IPS-18a (cell line): ENCODE results near the gene STK39.

Experiments used
- H3K27ac ChIP-seq: one replicate; pipeline ENCODE4 v1.5.1; 2013; ENCODE audit warnings: low read length
- H3K27me3 ChIP-seq: one replicate; pipeline ENCODE4 v1.6.1; 2013; ENCODE audit warnings: mild to moderate bottlenecking, low read length; ENCODE audit not compliant: control insufficient read depth, insufficient read depth
- H3K36me3 ChIP-seq: one replicate; pipeline ENCODE4 v1.6.1; 2013; ENCODE audit warnings: low read depth, low read length; ENCODE audit not compliant: control insufficient read depth
- H3K4me1 ChIP-seq: one replicate; pipeline ENCODE4 v1.6.1; 2013; ENCODE audit warnings: low read depth, low read length; ENCODE audit not compliant: control insufficient read depth
- H3K4me3 ChIP-seq: one replicate; pipeline ENCODE4 v1.5.1; 2013; ENCODE audit warnings: low read length
- H3K9ac ChIP-seq: one replicate; pipeline ENCODE4 v1.6.1; 2013; ENCODE audit warnings: mild to moderate bottlenecking, low read length, moderate library complexity
- H3K9me3 ChIP-seq: one replicate; pipeline ENCODE4 v1.6.1; 2013; ENCODE audit warnings: low read depth, low read length; ENCODE audit not compliant: control insufficient read depth

Gene STK39

GRCh38 chr2:168201584-168202116 is 45.7 kb downstream of the STK39 start:
- peaks cover 14% of the 10 kb centered on the region for H3K4me1 ChIP-seq
- no peak overlapping the region for H3K4me3 ChIP-seq
- H3K9me3 ChIP-seq = no peaks in the 10 kb centered on the region
- H3K36me3 ChIP-seq = no peaks in the 10 kb centered on the region
- H3K9ac ChIP-seq = no peak overlapping the region
- no peak overlapping the region for H3K27ac ChIP-seq
- no peaks in the 10 kb centered on the region for H3K27me3 ChIP-seq

GRCh38 chr2:168200930-168201583 is 46.3 kb downstream of the STK39 start:
- H3K36me3 ChIP-seq = no peaks in the 10 kb centered on the region
- H3K9ac ChIP-seq = no peak overlapping the region
- no peaks in the 10 kb centered on the region for H3K27me3 ChIP-seq
- no peak overlapping the region for H3K4me3 ChIP-seq
- H3K9me3 ChIP-seq = no peaks in the 10 kb centered on the region
- H3K27ac ChIP-seq = no peak overlapping the region
- peaks cover 14% of the 10 kb centered on the region for H3K4me1 ChIP-seq

- Histone ChIP-seq H3K4me3 (no peak overlapping the region), H3K9me3 (no peaks in the 10 kb centered on the region), H3K4me1 (no peaks in the 10 kb centered on the region), H3K27me3 (no peaks in the 10 kb centered on the region), H3K27ac (no peak overlapping the region), H3K9ac (no peak overlapping the region), H3K36me3 (no peaks in the 10 kb centered on the region)
Observed at GRCh38 chr2:168198476-168199207, 48.8 kb downstream of the STK39 start.

- H3K27ac ChIP-seq = no peak overlapping the region
- no peaks in the 10 kb centered on the region for H3K36me3 ChIP-seq
- H3K4me3 ChIP-seq = no peak overlapping the region
- no peaks in the 10 kb centered on the region for H3K9me3 ChIP-seq
- H3K9ac ChIP-seq = no peak overlapping the region
- no peaks in the 10 kb centered on the region for H3K4me1 ChIP-seq
- H3K27me3 ChIP-seq = no peaks in the 10 kb centered on the region
Observed at GRCh38 chr2:168196764-168197180, 50.6 kb downstream of the STK39 start.

GRCh38 chr2:168194784-168195522 is 52.4 kb downstream of the STK39 start:
- Histone ChIP-seq H3K4me3 (no peak overlapping the region), H3K9me3 (no peaks in the 10 kb centered on the region), H3K27me3 (no peaks in the 10 kb centered on the region), H3K36me3 (no peaks in the 10 kb centered on the region), H3K4me1 (peaks cover 3% of the 10 kb centered on the region), H3K27ac (no peak overlapping the region), H3K9ac (no peak overlapping the region)

- no peak overlapping the region for H3K27ac ChIP-seq
- no peak overlapping the region for H3K9ac ChIP-seq
- H3K36me3 ChIP-seq = no peaks in the 10 kb centered on the region
- H3K9me3 ChIP-seq = no peaks in the 10 kb centered on the region
- peaks cover 3% of the 10 kb centered on the region for H3K4me1 ChIP-seq
- no peaks in the 10 kb centered on the region for H3K27me3 ChIP-seq
- H3K4me3 ChIP-seq = no peak overlapping the region
Observed at GRCh38 chr2:168192839-168193616, 54.4 kb downstream of the STK39 start.

GRCh38 chr2:168191955-168192785 is 55.2 kb downstream of the STK39 start:
- H3K4me1 ChIP-seq = peaks cover 3% of the 10 kb centered on the region
- H3K27ac ChIP-seq = no peak overlapping the region
- no peak overlapping the region for H3K4me3 ChIP-seq
- H3K9me3 ChIP-seq = no peaks in the 10 kb centered on the region
- H3K9ac ChIP-seq = no peak overlapping the region
- no peaks in the 10 kb centered on the region for H3K36me3 ChIP-seq
- no peaks in the 10 kb centered on the region for H3K27me3 ChIP-seq

GRCh38 chr2:168190590-168191336 is 56.6 kb downstream of the STK39 start:
- H3K9ac ChIP-seq = no peak overlapping the region
- H3K4me3 ChIP-seq = no peak overlapping the region
- H3K4me1 ChIP-seq = peaks cover 8% of the 10 kb centered on the region
- no peaks in the 10 kb centered on the region for H3K9me3 ChIP-seq
- no peak overlapping the region for H3K27ac ChIP-seq
- H3K36me3 ChIP-seq = no peaks in the 10 kb centered on the region
- H3K27me3 ChIP-seq = no peaks in the 10 kb centered on the region

GRCh38 chr2:168189835-168190569 is 57.4 kb downstream of the STK39 start:
- no peaks in the 10 kb centered on the region for H3K36me3 ChIP-seq
- H3K27me3 ChIP-seq = no peaks in the 10 kb centered on the region
- no peak overlapping the region for H3K27ac ChIP-seq
- peaks cover 8% of the 10 kb centered on the region for H3K4me1 ChIP-seq
- no peak overlapping the region for H3K4me3 ChIP-seq
- no peaks in the 10 kb centered on the region for H3K9me3 ChIP-seq
- no peak overlapping the region for H3K9ac ChIP-seq
